Stimulated activated CD8-positive, alpha-beta memory T cell treated with anti-CD3 and anti-CD28 coated beads, Interleukin-4, amount 100 ng/mL, for 1 hour (primary cell): ENCODE data around the gene MAN1A1.

Experiments
- DNase-seq, 2 donors: peaks; one replicate each; pipeline ENCODE4 v3.0.0-alpha.2; 2020; ENCODE audit warnings: low read depth in 2 of 2, low spot score in 1 of 2

MAN1A1 gene

GRCh38 chr6:119240257-119241110 lies 109.1 kb downstream of the MAN1A1 start:
- DNase-seq = no peak

- DNase-seq = no peak
Measured at GRCh38 chr6:119237177-119237715, 112.3 kb downstream of the MAN1A1 start.

- DNase-seq = no peak
Measured at GRCh38 chr6:119234941-119235340, 114.6 kb downstream of the MAN1A1 start.

DNA sequence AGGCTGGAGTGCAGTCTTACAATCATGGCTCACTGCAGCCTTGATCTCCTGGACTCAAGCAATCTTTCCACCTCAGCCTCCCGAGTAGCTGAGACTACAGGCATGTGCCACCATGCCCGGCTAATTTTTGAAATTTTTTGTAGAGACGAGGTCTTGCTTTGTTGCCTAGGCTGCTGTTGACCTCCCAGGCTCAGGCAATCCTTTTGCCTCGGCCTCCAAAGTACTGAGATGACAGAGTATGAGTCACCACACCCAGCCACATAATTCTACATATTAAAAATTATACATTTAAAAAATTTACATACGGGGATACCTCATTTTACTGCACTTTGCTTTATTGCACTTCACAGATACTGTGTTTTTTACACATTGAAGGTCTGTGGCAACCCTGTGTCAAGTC lies 115.1 kb downstream of the MAN1A1 start:
- no peak for DNase-seq

DNA sequence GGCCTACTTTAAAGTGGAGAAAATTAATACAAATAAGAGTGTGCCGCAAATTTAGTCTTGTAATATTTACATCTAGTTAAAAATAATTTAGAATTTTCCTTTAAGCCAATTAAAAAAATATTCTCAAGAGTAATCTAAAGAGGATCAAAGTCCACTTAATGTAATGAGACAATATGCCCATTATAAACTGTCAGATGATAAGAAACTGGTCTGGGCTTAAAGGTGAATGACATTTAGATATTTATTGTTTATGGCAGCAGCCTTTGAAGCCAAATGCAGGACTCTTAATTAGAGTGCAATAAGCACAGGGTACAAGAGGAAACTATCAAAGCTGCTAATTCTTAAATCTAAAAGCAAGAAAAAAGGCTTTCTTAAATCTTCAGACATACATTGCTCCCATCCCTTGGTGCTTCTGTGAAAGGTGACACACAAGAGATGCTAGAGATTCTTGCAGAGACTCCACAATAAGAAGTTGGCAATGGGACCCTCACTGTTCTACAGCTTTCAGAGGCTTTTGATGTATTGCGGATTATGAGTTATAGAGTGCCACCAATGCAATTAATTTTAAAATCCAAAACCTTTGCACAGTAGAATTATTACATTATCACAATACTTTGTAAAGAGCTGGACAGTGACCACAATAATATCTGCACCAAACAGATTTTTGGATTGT lies 116.1 kb downstream of the MAN1A1 start:
- no peak for DNase-seq

DNA sequence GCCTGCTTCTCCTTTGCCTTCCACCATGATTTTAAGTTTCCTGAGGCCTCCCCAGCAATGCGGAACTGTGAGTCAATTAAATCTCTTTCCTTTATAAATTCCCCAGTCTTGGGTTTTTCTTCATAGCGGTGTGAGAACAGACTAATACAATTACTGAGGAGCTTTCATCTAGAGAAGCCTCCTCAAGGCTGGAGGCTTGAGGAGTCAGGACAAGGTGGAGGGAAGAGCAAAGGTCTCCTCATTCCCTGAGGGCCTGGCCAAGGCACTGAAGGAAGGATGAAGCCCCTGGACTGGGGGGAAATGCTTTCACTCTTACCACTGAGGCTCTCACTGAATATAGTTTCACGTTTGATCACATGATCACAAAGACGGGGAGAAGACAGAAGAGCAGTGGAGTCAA lies 118.2 kb downstream of the MAN1A1 start:
- no peak for DNase-seq

DNA sequence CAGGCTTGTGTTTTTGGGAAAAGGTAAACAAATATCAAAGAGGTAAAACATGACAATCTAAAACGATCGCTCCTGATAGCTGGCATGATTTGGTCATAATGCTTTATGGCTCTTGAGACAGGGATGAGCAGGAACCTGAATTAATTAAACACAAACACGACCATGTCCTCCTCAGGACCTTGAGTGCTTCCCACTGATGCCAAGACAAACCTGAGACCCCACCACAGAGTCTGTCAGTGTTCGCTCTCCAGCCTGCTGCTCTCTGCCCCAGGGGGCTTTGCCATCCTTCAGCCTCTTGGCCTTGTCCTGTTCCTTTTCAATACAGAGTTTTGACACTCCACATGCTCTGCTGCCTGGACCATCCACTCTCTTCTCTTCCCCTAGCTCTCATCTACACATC lies 119.4 kb downstream of the MAN1A1 start:
- DNase-seq = no peak

GRCh38 chr6:119227377-119227776 lies 122.2 kb downstream of the MAN1A1 start:
- DNase-seq = no peak

DNA sequence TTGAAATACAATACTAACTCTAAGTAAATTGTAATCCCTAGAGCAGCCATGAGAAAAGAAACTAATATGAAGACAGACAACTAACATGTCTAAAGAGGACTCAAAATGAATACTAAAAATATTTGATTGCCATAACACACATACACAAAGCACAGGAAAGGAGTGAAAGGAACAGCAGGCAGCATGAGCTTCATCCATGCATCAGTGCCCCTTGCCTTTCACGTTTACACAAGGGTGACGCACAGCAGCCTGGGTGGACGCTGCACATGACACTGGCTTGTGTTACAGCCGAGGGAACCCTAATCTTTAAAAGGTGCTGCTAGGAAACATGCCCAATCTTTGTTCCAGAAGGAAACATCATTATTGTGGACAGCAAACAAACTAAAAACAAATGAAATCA lies 123.5 kb downstream of the MAN1A1 start:
- DNase-seq = no peak

DNA sequence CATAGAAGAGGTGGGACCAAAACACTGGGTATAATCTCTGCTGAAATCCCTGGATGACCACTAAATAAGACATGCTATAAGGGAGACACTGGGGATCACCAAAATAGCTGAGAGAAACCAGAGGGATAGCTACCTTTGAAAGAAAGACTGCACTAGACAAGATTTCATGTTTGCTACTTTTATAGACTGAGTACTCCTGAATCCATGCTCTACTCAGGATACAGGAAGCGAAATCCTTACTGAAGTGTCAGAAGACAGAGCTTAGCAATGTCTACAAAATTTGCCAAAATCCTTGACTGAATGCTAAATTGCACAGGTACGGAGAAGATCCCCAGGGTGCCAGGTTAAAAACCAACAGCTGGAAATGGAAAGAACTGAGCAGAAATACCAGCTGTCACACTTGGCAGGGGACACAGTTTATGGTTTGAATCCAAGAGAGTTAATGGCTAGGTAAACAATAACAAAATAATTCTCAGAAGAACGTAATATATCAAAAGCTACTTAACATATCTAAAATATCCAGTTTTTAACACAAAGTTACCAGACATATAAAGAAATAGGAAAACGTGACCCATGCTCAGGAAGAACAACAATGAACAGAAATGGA lies 125.4 kb downstream of the MAN1A1 start:
- no peak for DNase-seq

DNA sequence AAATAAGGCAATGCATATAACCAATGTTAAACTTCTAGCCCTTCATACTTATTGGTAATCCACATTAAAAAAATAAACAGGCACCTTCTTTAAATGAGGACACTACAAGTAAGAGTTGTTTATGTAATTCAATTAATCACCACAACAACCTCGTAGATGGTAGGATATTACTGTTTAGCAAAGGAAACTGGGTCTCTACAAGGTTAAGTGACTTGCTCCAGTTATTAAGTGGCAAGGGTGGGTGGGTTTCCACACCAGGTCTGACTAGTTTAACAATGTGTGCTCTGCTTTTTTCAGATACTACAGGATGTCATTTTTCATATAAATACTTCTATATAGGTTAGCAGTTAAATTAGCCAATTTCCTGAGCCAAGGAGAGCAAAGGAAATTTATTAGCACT lies 129.1 kb downstream of the MAN1A1 start:
- no peak for DNase-seq

DNA sequence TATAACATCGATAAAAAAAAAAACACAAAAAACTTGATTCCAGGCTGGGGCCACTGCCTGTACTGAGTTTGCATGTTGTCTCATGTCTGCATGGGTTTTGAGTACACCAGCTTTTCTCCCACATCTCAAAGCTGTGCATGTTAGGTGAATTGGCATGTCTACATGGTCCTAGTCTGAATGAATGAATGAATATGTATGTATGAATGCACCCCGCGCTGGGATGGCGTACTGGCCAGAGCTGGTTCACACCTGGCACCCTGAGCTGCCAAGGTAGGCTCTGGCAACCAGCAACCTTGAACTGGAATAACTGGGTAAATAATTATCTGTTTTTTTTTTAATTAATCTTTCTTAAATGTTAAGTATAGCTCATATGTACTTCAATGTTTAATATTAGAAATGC lies 131.0 kb downstream of the MAN1A1 start:
- DNase-seq = no peak

- DNase-seq = no peak
Measured at GRCh38 chr6:119215885-119216590, 133.5 kb downstream of the MAN1A1 start.

DNA sequence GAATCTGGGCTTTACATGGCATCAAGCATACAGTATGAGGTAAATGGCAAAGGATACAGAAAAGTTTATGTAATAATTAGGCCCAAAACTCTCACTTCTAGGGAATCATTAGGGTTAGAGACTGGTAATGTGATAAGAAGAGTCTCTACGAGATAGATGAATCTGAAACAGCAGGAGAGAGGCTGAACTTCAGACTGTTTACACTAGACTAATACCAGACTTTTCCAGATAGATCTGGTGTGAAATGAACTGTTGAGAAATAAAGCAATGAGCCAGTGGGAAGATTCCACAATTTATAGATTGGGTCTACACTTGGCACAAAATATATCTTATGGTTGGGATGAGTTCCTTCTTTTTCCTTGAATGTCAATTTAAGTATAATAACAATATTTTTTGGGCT lies 134.3 kb downstream of the MAN1A1 start:
- no peak for DNase-seq

- DNase-seq = no peak
Measured at GRCh38 chr6:119210596-119210995, 139.0 kb downstream of the MAN1A1 start.

- DNase-seq = no peak
Measured at GRCh38 chr6:119209452-119210205, 139.9 kb downstream of the MAN1A1 start.

- DNase-seq = no peak
Measured at GRCh38 chr6:119207971-119208725, 141.4 kb downstream of the MAN1A1 start.

DNA sequence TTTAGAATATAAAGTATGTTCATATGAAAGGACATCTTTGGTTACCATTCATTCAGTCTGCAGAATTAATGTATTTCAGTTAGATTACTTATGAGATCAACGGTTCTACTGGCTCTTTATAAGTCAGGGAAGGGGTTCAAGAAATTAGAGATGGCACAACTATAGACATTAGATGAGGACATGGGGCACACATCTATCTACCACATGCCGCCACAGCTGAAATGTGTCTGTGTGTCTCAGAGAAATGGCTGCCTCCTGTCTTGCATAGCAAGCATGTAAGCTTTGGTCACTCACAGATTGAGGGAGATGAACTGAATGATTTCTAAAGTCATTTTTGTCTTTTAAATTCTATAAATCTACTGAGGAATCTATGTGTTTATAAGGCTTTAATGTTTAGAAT lies 142.2 kb downstream of the MAN1A1 start:
- no peak for DNase-seq

DNA sequence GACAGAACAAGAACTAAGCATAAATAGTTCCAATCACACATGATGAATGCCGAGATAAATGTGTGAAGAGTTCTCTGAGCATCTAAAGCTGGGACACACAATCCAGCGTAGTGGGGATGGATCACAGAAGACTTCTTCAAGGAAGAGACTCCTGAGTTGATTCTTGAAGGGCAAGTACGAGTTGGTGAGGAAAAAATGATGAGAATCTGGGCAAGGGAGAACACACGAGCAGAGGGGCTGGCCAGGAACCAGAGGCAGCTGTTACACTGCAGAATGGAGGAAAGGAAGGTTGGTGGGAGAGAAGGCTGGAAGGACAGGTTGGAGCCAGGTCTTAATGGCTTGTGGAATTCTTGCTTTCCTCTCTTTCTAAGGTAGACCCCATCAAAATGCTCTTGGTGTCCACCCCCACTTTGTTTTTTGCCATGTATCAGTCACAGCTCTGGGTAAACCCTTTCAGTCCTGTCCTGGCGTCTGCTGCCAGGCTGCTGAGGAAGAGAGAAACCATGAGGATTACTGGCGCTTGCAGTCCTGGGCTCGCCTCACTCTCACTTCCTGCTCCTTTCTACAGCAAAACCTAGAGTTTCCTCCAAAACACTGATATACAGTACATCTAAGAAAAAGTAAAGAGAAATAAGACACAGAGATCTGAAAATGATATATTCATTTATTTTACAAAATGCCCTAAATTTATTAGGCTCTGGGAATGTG lies 143.5 kb downstream of the MAN1A1 start:
- no peak for DNase-seq
